Pulmonary artery endothelial cell (primary cell): ENCODE measurements around the gene TBL1Y. TPM values are rescaled to one million over a fixed set of nuclear protein-coding genes. Genes with fewer than 3 reads are reported as not detected.
"Not testable (repeated sequence)": the region's sequence is repeated elsewhere in the genome, so short reads cannot be mapped to it uniquely, and the experiment has no call there.

Source experiments
- DNase-seq: peaks from one replicate; pipeline ENCODE4 v3.0.0-alpha.2; 2011; ENCODE audit warnings: low read depth, low spot score
- total RNA-seq: library from RNA; depleted of rRNA; stranded (reverse); fragments of >200 nt; gene quantifications from 2 replicates; pipeline ENCODE4 v1.2.3, GENCODE V29; 2014

The TBL1Y gene
- total RNA-seq: not detected in 2 replicates

- DNase-seq: no peak
These were observed at the start of gene TBL1Y for GRCh38 chrY:6910372-6911252. Gene TBL1Y, plus strand, starts transcription at chrY:6910697. Its CDS starts 114,388 bp downstream, at chrY:7025085.

DNA sequence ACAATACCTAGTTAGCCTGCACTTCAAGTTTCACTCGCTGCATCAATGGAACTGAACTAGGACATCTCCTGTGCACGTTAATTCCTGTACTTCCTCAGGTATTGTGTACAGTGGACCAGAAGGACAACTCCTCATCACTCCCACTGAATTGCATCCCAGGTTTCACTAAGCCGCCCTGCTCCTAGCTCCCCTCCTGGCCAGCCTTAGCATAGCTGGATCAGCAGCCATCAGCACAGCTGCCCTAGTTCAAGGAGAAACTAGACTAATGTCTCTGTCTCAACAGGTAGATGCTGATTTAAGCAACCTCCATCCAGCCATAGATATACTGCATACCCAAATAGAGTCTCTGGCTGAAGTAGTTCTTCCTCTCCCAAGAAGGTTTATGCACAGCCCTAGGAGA is 16.0 kb upstream of the TBL1Y start:
- no peak for DNase-seq

- no peak for DNase-seq
These were observed 15.3 kb upstream of the TBL1Y start for GRCh38 chrY:6895236-6895635.

- not testable (repeated sequence) for DNase-seq
These were observed 8.4 kb upstream of the TBL1Y start for GRCh38 chrY:6902116-6902515.

- DNase-seq: no peak
These were observed 2.9 kb upstream of the TBL1Y start for GRCh38 chrY:6907591-6907990.

- not testable (repeated sequence) for DNase-seq
These were observed 2.5 kb upstream of the TBL1Y start for GRCh38 chrY:6908021-6908420.

DNA sequence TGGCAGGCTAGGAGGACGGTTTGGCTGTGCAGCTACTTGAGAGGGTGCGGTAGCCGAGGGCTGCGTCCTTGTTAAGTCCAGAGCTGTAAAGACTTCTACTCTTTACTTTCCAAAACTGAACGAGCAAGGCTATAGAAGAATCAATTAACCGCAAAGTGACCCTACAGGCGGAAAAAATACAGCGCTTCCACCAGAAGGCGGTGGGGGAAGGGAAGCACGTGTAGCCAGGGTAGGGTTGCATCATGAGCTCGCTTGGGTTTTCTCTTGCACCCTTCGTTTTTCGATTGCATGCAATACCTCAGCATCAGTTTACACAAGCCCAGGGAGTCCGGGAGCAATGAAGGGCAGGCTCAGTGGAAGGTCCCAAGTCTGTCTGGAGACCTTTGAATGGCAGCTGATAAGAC is 1.4 kb upstream of the TBL1Y start:
- no peak for DNase-seq

DNA sequence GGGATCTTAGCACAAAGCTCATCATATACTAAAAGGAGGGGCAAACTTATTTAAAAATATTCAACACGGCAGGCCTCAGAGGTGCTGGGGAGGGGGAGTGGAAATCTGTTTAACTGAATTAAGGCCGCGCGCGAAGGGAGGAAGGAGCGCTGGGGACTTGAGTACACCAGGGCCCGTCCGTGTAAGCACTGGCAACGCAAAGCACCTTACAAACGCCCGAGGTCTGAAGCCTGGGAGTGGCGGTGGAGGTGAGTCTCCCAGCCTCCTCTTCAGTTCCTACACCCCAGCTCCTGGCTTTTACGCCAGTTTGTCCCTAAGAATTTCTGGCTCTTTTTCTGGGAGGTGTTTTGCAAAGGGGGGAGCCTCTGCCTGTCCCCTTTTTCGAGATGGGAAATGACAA is 641 bp upstream of the TBL1Y start:
- no peak for DNase-seq

GRCh38 chrY:6911253-6911881 is 870 bp downstream of the TBL1Y start, which contains the start of gene AMELY:
Gene AMELY, minus strand, starts transcription at chrY:6911752. Its CDS starts 39,144 bp downstream, at chrY:6872608.
- DNase-seq: no peak

DNA sequence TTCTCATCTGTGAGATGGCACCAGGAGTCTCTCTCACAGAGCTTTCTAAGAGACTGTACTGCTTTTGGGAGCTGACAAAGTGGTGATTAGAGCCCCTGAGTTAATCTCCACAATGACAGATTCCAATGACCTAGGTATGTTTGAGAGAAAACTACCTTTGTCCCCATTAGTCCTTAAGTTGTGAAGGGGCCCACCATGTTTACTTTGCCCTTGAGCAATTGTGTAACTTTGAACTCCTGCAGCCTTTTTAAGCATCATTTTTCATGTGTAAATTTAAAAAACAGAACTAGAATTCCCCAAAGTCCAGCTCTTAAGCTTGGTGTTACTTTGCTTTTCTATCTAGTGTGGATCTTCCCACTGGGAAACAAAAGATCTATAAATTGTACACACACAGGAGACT is 2.9 kb downstream of the TBL1Y start:
- no peak for DNase-seq

- no peak for DNase-seq
These were observed 10.6 kb downstream of the TBL1Y start for GRCh38 chrY:6921061-6921460.

- no peak for DNase-seq
These were observed 17.8 kb downstream of the TBL1Y start for GRCh38 chrY:6928265-6928664.

- DNase-seq: no peak
These were observed 18.7 kb downstream of the TBL1Y start for GRCh38 chrY:6929237-6929636.

DNA sequence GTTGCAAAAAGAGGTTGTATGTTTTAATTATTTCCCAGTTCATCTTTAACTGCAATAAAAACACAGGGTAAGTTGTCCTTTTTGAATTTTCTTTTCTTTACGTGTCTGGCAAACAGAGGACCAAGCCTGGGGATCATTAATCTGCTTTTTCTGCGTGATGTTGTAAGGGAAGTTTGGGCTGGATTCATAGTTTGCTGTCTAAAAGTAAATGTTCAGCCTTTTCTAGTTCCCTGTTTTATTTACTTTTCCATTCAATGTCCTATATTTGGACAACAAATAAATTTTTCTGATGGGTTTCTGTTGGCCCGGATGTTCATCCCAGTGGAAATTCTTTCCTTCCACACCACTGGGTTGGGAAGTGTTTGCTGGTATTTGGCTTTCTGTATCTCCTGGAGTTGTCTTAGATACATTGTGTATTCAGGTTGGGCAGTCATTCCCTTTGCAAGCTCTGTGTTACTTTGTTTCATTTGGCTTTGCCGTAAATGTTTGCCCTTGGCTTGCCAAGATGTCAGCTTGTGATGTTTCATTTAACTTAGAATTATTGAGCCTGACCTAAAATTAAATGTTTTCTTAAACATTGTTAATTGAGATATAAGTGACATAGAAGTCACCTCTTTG is 21.4 kb downstream of the TBL1Y start:
- no peak for DNase-seq

- DNase-seq: no peak
These were observed 25.0 kb downstream of the TBL1Y start for GRCh38 chrY:6935497-6935896.

DNA sequence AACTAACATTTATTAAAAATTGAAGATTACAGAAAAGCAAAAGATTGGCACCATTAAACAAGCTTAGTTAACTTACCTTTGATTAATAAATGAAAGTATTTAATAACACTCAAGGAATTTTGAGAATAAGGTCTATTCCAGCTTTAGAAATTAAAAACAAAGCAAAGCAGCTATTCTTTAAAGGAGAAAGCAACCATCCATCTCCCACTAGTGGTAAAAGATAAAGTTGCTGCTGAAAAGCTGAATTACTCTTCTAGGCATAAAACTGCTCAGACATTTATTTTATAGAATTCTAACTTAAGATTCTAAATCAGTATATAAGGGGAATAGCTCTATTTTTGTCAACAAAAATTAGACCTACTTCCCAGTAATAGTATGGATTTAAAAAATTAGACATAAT is 37.2 kb downstream of the TBL1Y start:
- DNase-seq: no peak

DNA sequence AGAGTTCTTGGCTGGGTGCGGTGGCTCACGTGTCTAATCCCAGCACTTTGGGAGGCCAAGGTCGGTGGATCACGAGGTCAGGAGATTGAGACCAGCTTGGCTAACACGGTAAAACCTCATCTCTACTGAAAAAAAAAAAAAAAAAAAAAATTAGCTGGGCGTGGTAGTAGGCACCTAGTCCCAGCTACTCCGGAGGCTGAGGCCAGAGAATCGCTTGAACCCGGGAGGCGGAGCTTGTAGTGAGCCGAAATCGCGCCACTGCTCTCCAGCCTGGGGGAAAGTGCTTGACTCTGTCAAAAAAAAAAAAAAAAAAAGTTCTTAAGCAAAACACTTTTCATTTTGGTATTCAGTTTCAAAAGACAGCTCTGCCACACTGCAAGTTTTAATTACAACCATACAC is 37.9 kb downstream of the TBL1Y start:
- DNase-seq: no peak

GRCh38 chrY:6949947-6950346 is 39.5 kb downstream of the TBL1Y start:
- no peak for DNase-seq

DNA sequence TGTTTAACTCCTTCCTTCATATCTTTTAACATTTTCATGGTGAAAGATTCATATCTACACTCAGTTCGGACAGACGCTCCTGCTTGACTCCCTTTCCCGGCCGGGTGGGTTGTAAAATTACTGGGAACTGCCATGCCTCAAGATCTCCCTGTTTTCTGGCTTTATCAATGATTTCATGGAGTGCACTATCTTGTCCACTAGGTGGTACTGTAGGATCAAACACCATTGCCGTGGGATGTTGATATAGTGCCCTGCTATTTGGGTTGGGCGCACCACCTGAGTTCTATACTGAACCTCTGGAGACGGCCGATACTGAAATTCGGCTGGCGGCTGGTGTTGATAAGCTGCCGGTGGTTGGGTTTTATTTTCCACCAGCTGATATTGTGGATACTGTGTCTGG is 54.2 kb downstream of the TBL1Y start:
- no peak for DNase-seq

DNA sequence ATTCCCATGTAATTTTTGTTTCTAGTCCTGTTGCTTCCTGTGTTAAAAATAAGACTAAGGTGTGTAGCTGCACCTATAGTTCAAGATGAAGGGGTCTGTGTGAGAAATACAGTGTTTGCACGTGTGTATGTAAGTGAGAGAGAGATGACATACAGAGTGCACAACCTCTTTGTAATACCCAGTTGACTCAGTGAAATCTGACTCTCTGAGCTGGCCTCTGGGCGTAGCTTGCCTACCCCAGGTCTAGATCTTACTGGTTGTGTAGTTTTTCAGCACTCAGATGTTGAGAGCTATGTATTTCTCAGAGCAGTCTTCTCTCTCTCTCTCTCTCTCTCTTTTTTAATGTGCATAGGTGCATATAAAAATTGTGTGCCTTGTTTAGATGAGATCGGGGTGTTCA is 56.0 kb downstream of the TBL1Y start:
- no peak for DNase-seq

GRCh38 chrY:6967736-6968135 is 57.2 kb downstream of the TBL1Y start:
- no peak for DNase-seq

DNA sequence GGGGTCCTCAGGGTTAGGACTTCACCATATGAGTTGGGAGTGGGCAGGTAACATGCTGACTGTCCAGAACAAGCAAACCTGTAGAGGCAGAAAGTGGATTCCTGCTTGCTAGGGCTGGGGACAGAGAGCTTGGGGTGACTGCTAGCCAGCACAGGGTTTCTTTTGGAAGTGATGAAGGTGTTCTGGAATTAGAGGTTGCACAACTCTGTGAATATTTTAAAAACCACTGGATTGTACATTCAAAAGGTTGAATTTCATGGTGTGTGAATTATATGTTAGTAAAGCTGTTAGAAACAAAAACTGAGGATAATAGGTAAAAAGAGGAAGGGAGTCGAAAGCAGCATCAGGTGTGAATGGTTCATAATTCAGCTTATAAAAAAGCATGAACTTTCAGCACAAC is 57.7 kb downstream of the TBL1Y start:
- no peak for DNase-seq
